HUES6 (cell line): ENCODE measurements around the gene ABCC6.
"Not testable (repeated sequence)": the region's sequence is repeated elsewhere in the genome, so short reads cannot be mapped to it uniquely, and the experiment has no call there.

Experiments used
- H3K27ac ChIP-seq: 2 replicates; pipeline ENCODE4 v1.7.0; 2013; ENCODE audit warnings: low read depth, mild to moderate bottlenecking, low read length, inconsistent platforms
- H3K27me3 ChIP-seq: 2 replicates; pipeline ENCODE4 v1.6.1; 2013; ENCODE audit warnings: low read length; ENCODE audit not compliant: control insufficient read depth, insufficient read depth
- H3K36me3 ChIP-seq: 2 replicates; pipeline ENCODE4 v1.6.1; 2013; ENCODE audit warnings: low read length; ENCODE audit not compliant: control insufficient read depth, insufficient read depth
- H3K4me1 ChIP-seq: 2 replicates; pipeline ENCODE4 v1.6.1; 2013; ENCODE audit warnings: low read length; ENCODE audit not compliant: control insufficient read depth, insufficient read depth
- H3K4me3 ChIP-seq: 2 replicates; pipeline ENCODE4 v1.5.1; 2013; ENCODE audit warnings: low read depth, low read length
- H3K9ac ChIP-seq: one replicate; pipeline ENCODE4 v1.6.1; 2013; ENCODE audit warnings: mild to moderate bottlenecking, low read length
- H3K9me3 ChIP-seq: 2 replicates; pipeline ENCODE4 v1.6.1; 2013; ENCODE audit warnings: low read depth, low read length; ENCODE audit not compliant: control insufficient read depth, insufficient read depth

The ABCC6 gene

GRCh38 chr16:16188827-16189226 is 34.5 kb downstream of the ABCC6 start:
- Histone ChIP-seq H3K36me3 (no peaks in the 10 kb centered on the region), H3K9me3 (no peaks in the 10 kb centered on the region), H3K9ac (no peak overlapping the region), H3K27me3 (no peaks in the 10 kb centered on the region), H3K4me1 (peaks cover 7% of the 10 kb centered on the region; the same call in 1 of the 2 replicates), H3K4me3 (no peak overlapping the region), H3K27ac (no peak overlapping the region)

GRCh38 chr16:16186820-16187219 is 36.5 kb downstream of the ABCC6 start:
- H3K27me3 ChIP-seq: no peaks in the 10 kb centered on the region
- no peak overlapping the region for H3K27ac ChIP-seq
- no peak overlapping the region for H3K9ac ChIP-seq
- H3K36me3 ChIP-seq: no peaks in the 10 kb centered on the region
- H3K9me3 ChIP-seq: no peaks in the 10 kb centered on the region
- peaks cover 4% of the 10 kb centered on the region; the same call in 1 of the 2 replicates for H3K4me1 ChIP-seq
- H3K4me3 ChIP-seq: no peak overlapping the region

GRCh38 chr16:16185095-16185494 is 38.2 kb downstream of the ABCC6 start:
- Histone ChIP-seq H3K4me3 (no peak overlapping the region), H3K36me3 (no peaks in the 10 kb centered on the region), H3K27me3 (no peaks in the 10 kb centered on the region), H3K9ac (no peak overlapping the region), H3K9me3 (no peaks in the 10 kb centered on the region; the same call in 1 of the 2 replicates), H3K27ac (no peak overlapping the region), H3K4me1 (no peaks in the 10 kb centered on the region)

- Histone ChIP-seq H3K4me1 (no peaks in the 10 kb centered on the region), H3K9me3 (no peaks in the 10 kb centered on the region; the same call in 1 of the 2 replicates), H3K36me3 (no peaks in the 10 kb centered on the region), H3K27ac (no peak overlapping the region), H3K4me3 (no peak overlapping the region), H3K27me3 (no peaks in the 10 kb centered on the region), H3K9ac (no peak overlapping the region)
These were observed 38.7 kb downstream of the ABCC6 start for GRCh38 chr16:16184594-16184993.

- H3K4me1 ChIP-seq: no peaks in the 10 kb centered on the region
- H3K27me3 ChIP-seq: no peaks in the 10 kb centered on the region
- H3K9me3 ChIP-seq: peaks cover under 1% of the 10 kb centered on the region
- H3K36me3 ChIP-seq: no peaks in the 10 kb centered on the region
- no peak overlapping the region for H3K4me3 ChIP-seq
- H3K9ac ChIP-seq: no peak overlapping the region
- no peak overlapping the region for H3K27ac ChIP-seq
These were observed 39.7 kb downstream of the ABCC6 start for GRCh38 chr16:16183562-16183961.

GRCh38 chr16:16182918-16183317 is 40.4 kb downstream of the ABCC6 start:
- peaks cover 4% of the 10 kb centered on the region for H3K9me3 ChIP-seq
- H3K27ac ChIP-seq: no peak overlapping the region
- no peak overlapping the region for H3K4me3 ChIP-seq
- H3K4me1 ChIP-seq: no peaks in the 10 kb centered on the region
- H3K36me3 ChIP-seq: no peaks in the 10 kb centered on the region
- H3K27me3 ChIP-seq: no peaks in the 10 kb centered on the region
- no peak overlapping the region for H3K9ac ChIP-seq

GRCh38 chr16:16181748-16182147 is 41.5 kb downstream of the ABCC6 start:
- H3K4me1 ChIP-seq, H3K9ac ChIP-seq, H3K4me3 ChIP-seq, H3K27me3 ChIP-seq, H3K9me3 ChIP-seq, H3K36me3 ChIP-seq, H3K27ac ChIP-seq: not testable (repeated sequence)

GRCh38 chr16:16178455-16179162 is 44.7 kb downstream of the ABCC6 start:
- Histone ChIP-seq H3K4me1 (no peaks in the 10 kb centered on the region), H3K9me3 (peaks cover 11% of the 10 kb centered on the region), H3K27me3 (no peaks in the 10 kb centered on the region), H3K36me3 (no peaks in the 10 kb centered on the region), H3K4me3 (no peak overlapping the region), H3K9ac (no peak overlapping the region), H3K27ac (no peak overlapping the region)

GRCh38 chr16:16176328-16176727 is 47.0 kb downstream of the ABCC6 start:
- Histone ChIP-seq H3K9ac (no peak overlapping the region), H3K4me3 (no peak overlapping the region), H3K9me3 (peaks cover 11% of the 10 kb centered on the region), H3K27me3 (no peaks in the 10 kb centered on the region), H3K4me1 (no peaks in the 10 kb centered on the region), H3K27ac (no peak overlapping the region), H3K36me3 (no peaks in the 10 kb centered on the region)

- H3K4me1 ChIP-seq: no peaks in the 10 kb centered on the region
- no peak overlapping the region for H3K9ac ChIP-seq
These were observed 48.0 kb downstream of the ABCC6 start for GRCh38 chr16:16175296-16175695.

GRCh38 chr16:16172991-16173390 is 50.3 kb downstream of the ABCC6 start:
- peaks cover 7% of the 10 kb centered on the region for H3K9me3 ChIP-seq
- no peak overlapping the region for H3K4me3 ChIP-seq
- no peak overlapping the region for H3K9ac ChIP-seq
- H3K27ac ChIP-seq: no peak overlapping the region
- no peaks in the 10 kb centered on the region for H3K36me3 ChIP-seq
- H3K4me1 ChIP-seq: no peaks in the 10 kb centered on the region
- no peaks in the 10 kb centered on the region for H3K27me3 ChIP-seq

More at GRCh38 chr16:16175296-16175695, 48.0 kb downstream of the ABCC6 start:
- Histone ChIP-seq H3K36me3 (no peaks in the 10 kb centered on the region), H3K27me3 (no peaks in the 10 kb centered on the region), H3K4me3 (no peak overlapping the region), H3K9me3 (peaks cover 11% of the 10 kb centered on the region), H3K27ac (no peak overlapping the region)
